ENCODE measurements around the gene PLS3. TPM values are rescaled to one million over a fixed set of nuclear protein-coding genes. Genes with fewer than 3 reads are reported as not detected.

PLS3 gene
- total and polyA plus RNA-seq, 2 of the 13 experiments (the other 11 are each of a cell fraction or from before 2014, with no cell fraction given): 55.7 to 99.9 TPM

DNA sequence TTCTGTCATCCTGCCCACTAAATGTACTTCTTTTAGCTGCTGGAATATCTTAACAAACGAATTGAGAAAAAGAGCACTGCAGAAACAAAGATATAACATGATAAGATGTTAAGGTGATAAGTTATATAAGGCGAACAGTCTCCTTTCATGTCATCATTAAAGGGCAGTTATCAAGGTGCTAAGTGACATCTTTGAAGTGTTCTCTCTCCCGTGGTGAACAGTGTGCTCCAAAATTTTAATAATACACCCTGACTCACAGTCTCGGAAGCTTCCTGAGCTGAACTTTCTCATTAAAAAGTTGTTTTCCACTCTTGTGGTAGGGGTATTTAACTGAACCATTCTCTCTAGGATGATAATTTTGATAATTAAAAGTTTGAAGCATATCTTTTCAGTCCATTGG is 61.6 kb downstream of the PLS3 start:
- Histone ChIP-seq H3K4me2 (ENCODE audit: low read depth, low read length) (no peak overlapping the region), H3K9ac (ENCODE audit: insufficient read depth, low read depth, low read length) (no peak overlapping the region), H2AFZ (ENCODE audit: low read length) (no peak overlapping the region), H3K27me3 (ENCODE audit: control insufficient read depth in 1 of 2, insufficient read depth in 2 of 2, low read length in 2 of 2) (no peaks in the 10 kb centered on the region), H3K9me3 (ENCODE audit: low read length) (no peaks in the 10 kb centered on the region), H4K20me1 (ENCODE audit: insufficient read depth, low read length) (no peaks in the 10 kb centered on the region), H3K79me2 (ENCODE audit: insufficient read depth, low read length) (no peaks in the 10 kb centered on the region), H3K36me3 (replicated peaks in 1 of 2; ENCODE audit: control insufficient read depth in 1 of 2, insufficient read depth in 2 of 2, low read length in 2 of 2) (0 out of 5 replicates have a peak, but pooled peaks cover 0 to 6% of the 10 kb centered on the region in 2 experiments), H3K4me3 (replicated peaks in 1 of 3; ENCODE audit: insufficient read depth in 1 of 3, low read depth in 2 of 3, low read length in 3 of 3) (no peak overlapping the region), H3K27ac (ENCODE audit: extremely low read length, insufficient read depth, low read length) (no peak overlapping the region), H3K4me1 (ENCODE audit: insufficient read depth, low read length) (no peaks in the 10 kb centered on the region)
- TF ChIP-seq LCORL (IDR thresholded peaks at IDR 0.05) (no peak), LCORL (CRISPR knock-in tag; IDR thresholded peaks at IDR 0.05) (no peak)
- WGBS (ENCODE audit: low lambda C conversion rate): 87% methylated on average over 4 of the region's 4 CpGs
- intact Hi-C loops (cut with micrococcal nuclease; ENCODE audit: unreplicated experiment): no loop called here
- ChIA-PET POLR2A (no interaction called here), CTCF (ENCODE audit: low intra/inter-chr PET ratio, low total read pairs) (no interaction called here)
- no TSS peak for BruUV-seq (replicated peaks)
- no peak for FAIRE-seq
- DNase-seq (ENCODE audit: low spot score): no peak
- in situ Hi-C loops (cut with HindIII; ENCODE audit: extremely low pct_ligation_motif_present, low pct_unique_long_range_greater_than_20kb): no loop called here
- no peak for ATAC-seq

GRCh38 chrX:115624916-115625315 is 63.9 kb downstream of the PLS3 start:
- TF ChIP-seq ZNF615 (CRISPR knock-in tag; IDR thresholded peaks at IDR 0.05; ENCODE audit: borderline replicate concordance) (no peak), WIZ (CRISPR knock-in tag; IDR thresholded peaks at IDR 0.05) (no peak), ZNF343 (CRISPR knock-in tag; IDR thresholded peaks at IDR 0.05) (no peak), GTF3A (CRISPR knock-in tag; conservative IDR thresholded peaks at IDR 0.05) (no peak), TAF1 (CRISPR knock-in tag; IDR thresholded peaks at IDR 0.05) (no peak), ZNF83 (CRISPR knock-in tag; IDR thresholded peaks at IDR 0.05; ENCODE audit: borderline replicate concordance) (no peak), FOXA3 (CRISPR knock-in tag; IDR thresholded peaks at IDR 0.05) (no peak), XRCC5 (optimal IDR thresholded peaks at IDR 0.05; ENCODE audit: low read length) (no peak), ZNF230 (CRISPR knock-in tag; IDR thresholded peaks at IDR 0.05) (no peak), ZNF513 (CRISPR knock-in tag; conservative IDR thresholded peaks at IDR 0.05) (no peak)
- TF ChIP-seq, protein P1, sequence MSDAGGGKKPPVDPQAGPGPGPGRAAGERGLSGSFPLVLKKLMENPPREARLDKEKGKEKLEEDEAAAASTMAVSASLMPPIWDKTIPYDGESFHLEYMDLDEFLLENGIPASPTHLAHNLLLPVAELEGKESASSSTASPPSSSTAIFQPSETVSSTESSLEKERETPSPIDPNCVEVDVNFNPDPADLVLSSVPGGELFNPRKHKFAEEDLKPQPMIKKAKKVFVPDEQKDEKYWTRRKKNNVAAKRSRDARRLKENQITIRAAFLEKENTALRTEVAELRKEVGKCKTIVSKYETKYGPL (CRISPR knock-in tag; IDR thresholded peaks at IDR 0.05): no peak
- Histone ChIP-seq H3K79me2 (ENCODE audit: insufficient read depth, low read length) (no peaks in the 10 kb centered on the region), H3K4me2 (ENCODE audit: low read depth, low read length) (no peak overlapping the region), H3K9ac (ENCODE audit: insufficient read depth, low read depth, low read length) (no peak overlapping the region), H3K4me3 (replicated peaks in 1 of 3; ENCODE audit: insufficient read depth in 1 of 3, low read depth in 2 of 3, low read length in 3 of 3) (no peak overlapping the region), H3K4me1 (ENCODE audit: insufficient read depth, low read length) (no peaks in the 10 kb centered on the region), H2AFZ (ENCODE audit: low read length) (no peak overlapping the region), H3K27me3 (ENCODE audit: control insufficient read depth in 1 of 2, insufficient read depth in 2 of 2, low read length in 2 of 2) (no peaks in the 10 kb centered on the region), H4K20me1 (ENCODE audit: insufficient read depth, low read length) (no peaks in the 10 kb centered on the region), H3K27ac (ENCODE audit: extremely low read length, insufficient read depth, low read length) (no peak overlapping the region), H3K9me3 (ENCODE audit: low read length) (no peaks in the 10 kb centered on the region), H3K36me3 (replicated peaks in 1 of 2; ENCODE audit: control insufficient read depth in 1 of 2, insufficient read depth in 2 of 2, low read length in 2 of 2) (peaks cover 0 to 8% of the 10 kb centered on the region in 2 experiments; a peak in 1 of 5 replicates)
- no peak for FAIRE-seq
- in situ Hi-C loops (cut with HindIII; ENCODE audit: extremely low pct_ligation_motif_present, low pct_unique_long_range_greater_than_20kb): no loop called here
- POLR2A ChIA-PET: no interaction called here
- ATAC-seq: no peak
- DNase-seq (ENCODE audit: low spot score): no peak
- intact Hi-C loops (cut with micrococcal nuclease; ENCODE audit: unreplicated experiment): no loop called here
- 100% methylated on average over 1 of the region's 1 CpG for WGBS (ENCODE audit: low lambda C conversion rate)
- CTCF ChIA-PET (ENCODE audit: low intra/inter-chr PET ratio, low total read pairs): no interaction called here
- no TSS peak for BruUV-seq (replicated peaks)
